Activated CD4-positive, alpha-beta T cell treated with anti-CD3 and anti-CD28 coated beads for 1 hour (primary cell): ENCODE measurements around the gene CNGA3.
"Not testable (repeated sequence)": the region's sequence is repeated elsewhere in the genome, so short reads cannot be mapped to it uniquely, and the experiment has no call there.

ENCODE experiments used
- DNase-seq: peaks from one replicate; pipeline ENCODE4 v3.0.0-alpha.2; 2020

Gene CNGA3

DNA sequence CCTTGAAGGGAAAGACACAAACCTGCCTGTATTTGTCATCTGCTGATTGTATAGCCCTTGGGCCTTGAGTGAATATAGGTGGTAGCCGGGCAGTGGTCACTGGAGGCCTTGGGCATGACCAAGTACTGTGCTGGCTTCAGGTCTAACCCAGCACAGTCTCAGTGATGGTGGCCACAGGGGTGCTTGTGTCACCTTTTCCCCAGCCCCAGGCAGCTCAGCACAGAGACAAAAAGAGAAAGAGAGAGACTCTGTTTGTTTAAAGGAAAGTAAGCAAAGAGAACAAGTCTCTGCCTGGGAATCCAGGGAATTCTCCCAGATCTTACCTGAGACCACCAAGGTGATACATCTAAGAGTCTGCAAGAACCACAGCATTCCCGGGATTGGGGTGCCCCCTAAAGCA lies 59.0 kb downstream of the CNGA3 start:
- no peak for DNase-seq

GRCh38 chr2:98408155-98408554 lies 61.9 kb downstream of the CNGA3 start:
- DNase-seq, result no peak

- peak; percentile 22 for DNase-seq
These were observed 66.6 kb downstream of the CNGA3 start for GRCh38 chr2:98412751-98413458.

DNA sequence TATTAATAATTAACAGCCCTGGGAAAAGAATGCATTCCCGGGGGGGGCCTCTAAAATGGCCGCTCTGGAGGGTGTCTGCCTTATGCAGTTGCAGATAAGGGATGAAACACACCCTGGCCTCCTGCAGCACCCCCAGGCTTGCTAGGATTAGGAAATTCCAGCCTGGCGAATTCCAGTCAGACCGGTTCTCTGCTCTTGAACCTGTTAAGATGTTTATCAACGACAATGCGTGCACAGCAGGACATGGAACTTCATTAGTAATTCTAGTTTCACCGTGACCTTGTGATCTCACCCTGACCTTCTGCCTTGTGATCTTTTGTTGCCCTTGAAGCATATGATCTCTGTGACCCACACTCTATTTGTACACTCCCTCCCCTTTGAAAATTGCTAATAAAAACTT lies 68.0 kb downstream of the CNGA3 start:
- not testable (repeated sequence) for DNase-seq

DNA sequence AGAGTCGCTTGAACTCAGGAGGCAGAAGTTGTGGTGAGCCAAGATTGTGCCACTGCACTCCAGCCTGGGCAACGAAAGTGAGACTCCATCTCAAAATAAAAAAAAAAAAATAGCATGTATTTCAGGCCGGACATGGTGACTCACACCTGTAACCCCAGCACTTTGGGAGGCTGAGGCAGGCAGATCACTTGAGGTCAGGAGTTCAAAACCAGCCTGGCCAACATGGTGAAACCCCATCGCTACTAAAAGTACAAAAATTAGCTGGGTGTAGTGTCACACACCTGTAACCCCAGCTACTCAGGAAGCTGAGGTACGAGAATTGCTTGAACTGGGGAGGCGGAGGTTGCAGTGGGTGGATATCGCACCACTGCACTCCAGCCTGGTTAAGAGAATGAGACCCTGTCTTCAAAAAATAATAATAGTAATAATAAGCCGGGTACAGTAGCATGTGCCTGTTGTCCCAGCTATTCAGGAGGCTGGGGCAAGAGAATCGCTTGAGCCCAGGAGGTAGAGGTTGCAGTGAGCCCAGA lies 69.5 kb downstream of the CNGA3 start:
- DNase-seq, result not testable (repeated sequence)

DNA sequence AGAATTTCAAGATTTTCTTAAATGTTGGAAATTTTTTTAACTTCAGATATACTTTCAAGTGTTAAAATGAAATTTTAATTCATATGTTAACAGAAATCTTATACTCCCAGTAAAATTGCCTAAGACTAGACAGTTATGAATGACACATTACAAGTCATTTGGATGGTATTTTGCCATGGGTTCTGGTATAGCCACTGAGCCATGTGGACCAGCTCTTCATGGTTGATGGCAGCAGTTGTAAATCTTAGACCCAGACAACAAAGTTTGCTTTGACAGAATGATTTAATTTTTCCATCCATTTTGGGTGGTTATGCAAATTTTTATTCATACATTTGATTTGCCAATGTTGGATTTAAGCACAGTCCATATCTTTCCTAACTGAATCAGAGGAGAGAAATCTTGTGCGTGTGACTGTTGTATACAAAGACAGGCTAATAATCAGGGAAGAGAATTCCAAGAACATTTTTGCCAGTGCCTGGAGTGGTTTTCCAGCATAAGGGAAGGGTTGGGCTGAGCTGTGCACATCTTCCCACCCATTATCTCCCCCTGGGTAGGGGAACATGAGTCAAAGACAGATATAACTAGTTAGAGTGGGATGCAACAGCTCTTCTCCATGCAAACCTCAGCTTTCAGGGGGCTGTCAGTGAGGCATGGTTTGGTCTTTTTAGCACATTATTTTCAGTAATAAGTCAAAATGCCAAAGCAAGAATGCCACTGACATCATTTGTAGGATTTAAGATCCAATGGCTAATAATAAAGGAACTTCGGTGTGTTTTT lies 70.3 kb downstream of the CNGA3 start:
- no peak for DNase-seq

DNA sequence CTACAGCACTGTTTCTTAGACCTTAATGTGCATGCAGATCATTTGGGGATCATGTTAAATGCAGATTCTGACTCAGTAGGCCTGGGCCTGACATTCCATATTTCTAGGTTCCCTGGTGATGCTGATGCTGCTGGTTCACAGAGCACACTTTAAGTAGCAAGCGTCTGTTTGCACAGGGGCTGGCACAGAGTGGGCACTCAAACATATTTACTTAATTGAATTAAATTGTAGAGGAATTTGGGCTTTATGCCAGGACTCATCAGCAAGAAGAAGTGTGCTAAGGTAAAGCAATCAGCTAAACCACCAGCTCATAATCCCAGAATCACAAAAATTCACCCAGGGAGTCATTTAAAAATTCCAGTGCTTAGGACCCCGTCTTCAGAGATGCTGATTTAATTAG lies 73.3 kb downstream of the CNGA3 start:
- DNase-seq, result no peak

GRCh38 chr2:98419977-98420725 lies 73.9 kb downstream of the CNGA3 start:
- DNase-seq, result no peak

DNA sequence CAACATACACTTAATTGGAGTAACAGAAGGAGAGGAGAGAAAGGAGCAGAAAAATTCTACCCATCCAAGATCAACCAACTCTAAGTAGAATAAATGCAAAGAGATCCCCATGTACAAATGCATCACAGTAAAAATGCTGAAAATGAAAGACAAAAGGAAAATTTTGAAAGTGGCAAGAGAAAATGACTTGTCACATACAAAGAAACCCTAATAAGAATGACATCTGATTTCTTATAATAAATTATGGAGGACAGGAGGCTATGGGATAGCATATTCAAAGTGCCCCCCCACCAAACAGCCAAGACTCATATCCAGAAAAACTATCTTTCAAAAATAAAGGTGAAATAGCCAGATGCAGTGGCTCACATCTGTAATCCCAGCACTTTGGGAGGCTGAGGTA lies 76.2 kb downstream of the CNGA3 start:
- no peak for DNase-seq

DNA sequence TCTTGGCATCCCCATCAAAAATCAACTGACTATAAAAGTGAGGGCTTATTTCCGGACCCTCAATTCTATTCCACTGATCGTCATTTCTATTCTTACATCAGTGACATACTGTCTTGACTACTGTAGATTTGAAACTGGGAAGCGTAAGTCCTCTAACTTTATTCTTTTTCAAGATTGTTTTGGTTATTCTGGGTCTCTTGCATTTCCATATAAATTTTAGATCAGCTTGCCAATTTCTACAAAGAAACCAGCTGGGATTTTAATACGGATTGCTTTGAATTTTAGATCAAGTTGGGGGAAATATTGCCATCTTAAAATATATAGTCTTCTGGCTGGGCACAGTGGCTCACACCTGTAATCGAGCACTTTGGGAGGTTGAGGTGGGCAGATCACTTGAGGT lies 80.5 kb downstream of the CNGA3 start:
- no peak for DNase-seq

DNA sequence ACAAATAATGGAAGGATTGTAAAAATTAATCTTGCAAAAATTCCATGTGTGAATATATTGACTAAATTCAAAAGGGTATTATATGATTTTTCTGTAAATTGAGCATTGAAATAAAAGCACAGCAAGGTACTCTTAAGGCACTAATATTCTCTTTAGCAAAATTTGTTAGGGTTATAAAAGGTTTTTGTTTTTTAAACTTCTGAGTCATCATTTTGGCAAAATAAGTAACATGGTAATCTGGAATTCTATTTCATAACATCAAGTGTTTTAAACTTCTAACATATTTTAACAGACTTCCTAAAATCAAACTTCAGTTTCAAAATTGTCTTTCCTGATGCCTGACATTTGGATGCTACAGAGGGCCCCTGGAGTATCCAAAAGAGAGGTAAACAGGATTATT lies 85.9 kb downstream of the CNGA3 start:
- no peak for DNase-seq

GRCh38 chr2:98433363-98433964 lies 87.2 kb downstream of the CNGA3 start:
- DNase-seq, result no peak

DNA sequence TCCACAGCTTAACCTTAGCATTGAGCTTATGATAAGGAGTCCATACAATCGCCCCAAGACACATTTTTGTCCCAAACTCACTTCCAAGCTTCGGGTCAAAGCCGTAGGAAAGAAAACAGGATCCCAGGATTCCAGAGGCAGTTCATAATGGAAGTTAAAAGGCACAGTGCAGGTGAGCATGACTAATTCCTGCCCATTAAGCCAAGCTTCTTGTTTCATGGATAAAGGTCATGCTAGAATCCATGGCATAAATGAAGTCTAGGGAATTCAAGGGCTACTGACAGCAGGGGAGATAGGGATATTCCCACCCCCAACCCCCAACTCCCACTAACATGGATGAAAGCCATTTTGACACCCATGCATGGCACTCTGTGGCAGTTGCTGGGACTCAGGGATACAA lies 88.2 kb downstream of the CNGA3 start:
- DNase-seq, result no peak

DNA sequence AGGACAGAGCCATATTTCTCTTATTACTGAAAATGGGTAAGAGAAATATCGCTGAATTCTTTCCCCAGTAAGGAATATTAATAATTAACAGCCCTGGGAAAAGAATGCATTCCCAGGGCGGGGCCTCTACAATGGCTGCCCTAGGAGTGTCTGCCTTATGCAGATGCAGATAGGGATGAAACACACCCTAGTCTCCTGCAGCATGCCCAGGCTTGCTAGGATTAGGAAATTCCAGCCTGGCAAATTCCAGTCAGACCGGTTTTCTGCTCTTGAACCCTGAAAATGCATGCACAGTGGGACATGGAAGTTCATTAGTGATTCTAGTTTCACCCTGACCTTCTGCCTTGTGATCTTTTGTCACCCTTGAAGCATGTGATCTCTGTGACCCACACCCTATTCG lies 89.4 kb downstream of the CNGA3 start:
- DNase-seq, result not testable (repeated sequence)

- no peak for DNase-seq
These were observed 90.5 kb downstream of the CNGA3 start for GRCh38 chr2:98436734-98437133.

- no peak for DNase-seq
These were observed 92.2 kb downstream of the CNGA3 start for GRCh38 chr2:98438190-98439133.

GRCh38 chr2:98441706-98442450 lies 95.6 kb downstream of the CNGA3 start:
- no peak for DNase-seq

- DNase-seq, result no peak
These were observed 96.2 kb downstream of the CNGA3 start for GRCh38 chr2:98442488-98442887.

- DNase-seq, result peak; percentile 73
These were observed 98.3 kb downstream of the CNGA3 start, which contains the start of gene INPP4A for GRCh38 chr2:98444436-98445176. Gene INPP4A, plus strand, starts transcription at chr2:98444858. Its CDS starts 75,191 bp downstream, at chr2:98520049.

- no peak for DNase-seq
These were observed 99.0 kb downstream of the CNGA3 start for GRCh38 chr2:98445177-98445682.
